ENCODE measurements around the gene CCSER2.

DNA sequence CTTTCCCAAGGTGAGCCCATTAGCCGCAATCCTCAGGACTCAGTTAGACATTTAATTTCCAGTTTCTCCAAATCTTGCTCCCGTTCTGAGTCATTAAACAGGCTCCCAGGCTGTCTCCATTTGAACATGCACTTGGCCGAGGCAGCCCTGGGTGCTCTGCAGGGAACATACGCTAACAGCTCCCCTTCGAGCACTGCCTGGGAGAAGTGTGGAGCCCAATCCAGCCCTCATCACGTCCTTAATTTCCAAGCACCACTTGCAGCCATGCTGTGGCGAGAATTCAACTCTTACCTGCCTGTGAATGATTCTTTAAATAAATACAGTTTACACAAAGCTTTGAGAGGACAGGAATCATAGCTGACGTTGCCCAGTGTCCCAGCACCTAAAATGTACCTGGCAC, 218.2 kb downstream of the CCSER2 start:
- TF ChIP-seq, protein P1, sequence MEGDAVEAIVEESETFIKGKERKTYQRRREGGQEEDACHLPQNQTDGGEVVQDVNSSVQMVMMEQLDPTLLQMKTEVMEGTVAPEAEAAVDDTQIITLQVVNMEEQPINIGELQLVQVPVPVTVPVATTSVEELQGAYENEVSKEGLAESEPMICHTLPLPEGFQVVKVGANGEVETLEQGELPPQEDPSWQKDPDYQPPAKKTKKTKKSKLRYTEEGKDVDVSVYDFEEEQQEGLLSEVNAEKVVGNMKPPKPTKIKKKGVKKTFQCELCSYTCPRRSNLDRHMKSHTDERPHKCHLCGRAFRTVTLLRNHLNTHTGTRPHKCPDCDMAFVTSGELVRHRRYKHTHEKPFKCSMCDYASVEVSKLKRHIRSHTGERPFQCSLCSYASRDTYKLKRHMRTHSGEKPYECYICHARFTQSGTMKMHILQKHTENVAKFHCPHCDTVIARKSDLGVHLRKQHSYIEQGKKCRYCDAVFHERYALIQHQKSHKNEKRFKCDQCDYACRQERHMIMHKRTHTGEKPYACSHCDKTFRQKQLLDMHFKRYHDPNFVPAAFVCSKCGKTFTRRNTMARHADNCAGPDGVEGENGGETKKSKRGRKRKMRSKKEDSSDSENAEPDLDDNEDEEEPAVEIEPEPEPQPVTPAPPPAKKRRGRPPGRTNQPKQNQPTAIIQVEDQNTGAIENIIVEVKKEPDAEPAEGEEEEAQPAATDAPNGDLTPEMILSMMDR (IDR thresholded peaks at IDR 0.05; ENCODE audit: low read length), result no peak
- no peak for TF ChIP-seq EZH2 (IDR thresholded peaks at IDR 0.05; ENCODE audit: borderline replicate concordance, low read length)
